Measurements from ENCODE around the gene HOPX.
"Not testable (repeated sequence)": the region's sequence is repeated elsewhere in the genome, so short reads cannot be mapped to it uniquely, and the experiment has no call there.

GRCh38 chr4:56667396-56667795 lies 13.7 kb downstream of the HOPX start:
- TF ChIP-seq CTCF, POLR2A (IDR thresholded peaks at IDR 0.05): not testable (repeated sequence)
